ENCODE measurements around the gene MLPH.

- no peak for TF ChIP-seq CTCF (IDR thresholded peaks at IDR 0.05; ENCODE audit: low read depth, low read length)
- no peak for TF ChIP-seq POLR2A (IDR thresholded peaks at IDR 0.05; ENCODE audit: extremely low read depth, insufficient read length)
Measured at GRCh38 chr2:237478979-237479378, 8.1 kb upstream of the MLPH start.

All from NB4 (cell line).